8988T (cell line): ENCODE data around the gene WEE1.
"Not testable (repeated sequence)": the region's sequence is repeated elsewhere in the genome, so short reads cannot be mapped to it uniquely, and the experiment has no call there.

ENCODE experiments used
- DNase-seq: peaks from one replicate; pipeline ENCODE4 v3.0.0; 2011

WEE1 gene

GRCh38 chr11:9600644-9601036 lies 27.2 kb downstream of the WEE1 start:
- DNase-seq, result no peak

- DNase-seq, result no peak
Observed at GRCh38 chr11:9601037-9601875, 27.8 kb downstream of the WEE1 start.

GRCh38 chr11:9601876-9602199 lies 28.4 kb downstream of the WEE1 start:
- no peak for DNase-seq

GRCh38 chr11:9603214-9603613 lies 29.7 kb downstream of the WEE1 start:
- DNase-seq, result not testable (repeated sequence)

GRCh38 chr11:9604134-9604533 lies 30.7 kb downstream of the WEE1 start:
- no peak for DNase-seq

- no peak for DNase-seq
Observed at GRCh38 chr11:9605742-9606141, 32.3 kb downstream of the WEE1 start.

- no peak for DNase-seq
Observed at GRCh38 chr11:9606809-9607510, 33.5 kb downstream of the WEE1 start.

- DNase-seq, result no peak
Observed at GRCh38 chr11:9607511-9607899, 34.0 kb downstream of the WEE1 start.

- no peak for DNase-seq
Observed at GRCh38 chr11:9609002-9609759, 35.7 kb downstream of the WEE1 start.

GRCh38 chr11:9609841-9610240 lies 36.4 kb downstream of the WEE1 start:
- no peak for DNase-seq

GRCh38 chr11:9613118-9613829 lies 39.8 kb downstream of the WEE1 start:
- DNase-seq, result peak; percentile 95

GRCh38 chr11:9613830-9614762 lies 40.6 kb downstream of the WEE1 start:
- DNase-seq, result peak; percentile 75

- no peak for DNase-seq
Observed at GRCh38 chr11:9615031-9615451, 41.6 kb downstream of the WEE1 start.

- DNase-seq, result no peak
Observed at GRCh38 chr11:9616042-9616675, 42.7 kb downstream of the WEE1 start.

GRCh38 chr11:9616858-9617257 lies 43.4 kb downstream of the WEE1 start:
- no peak for DNase-seq

GRCh38 chr11:9617940-9618339 lies 44.5 kb downstream of the WEE1 start:
- DNase-seq, result no peak

- DNase-seq, result no peak
Observed at GRCh38 chr11:9619004-9619403, 45.5 kb downstream of the WEE1 start.

GRCh38 chr11:9619971-9620370 lies 46.5 kb downstream of the WEE1 start:
- no peak for DNase-seq

GRCh38 chr11:9622353-9622752 lies 48.9 kb downstream of the WEE1 start:
- not testable (repeated sequence) for DNase-seq

GRCh38 chr11:9623053-9623452 lies 49.6 kb downstream of the WEE1 start:
- DNase-seq, result not testable (repeated sequence)

- no peak for DNase-seq
Observed at GRCh38 chr11:9624448-9624847, 51.0 kb downstream of the WEE1 start.
